HG02763 (cell line): ENCODE data around the gene CHID1.

ENCODE experiments used
- ATAC-seq: cut with Tn5 transposase; IDR thresholded peaks from one replicate; pipeline ENCODE4 v1.9.1; 2021; ENCODE audit warnings: mild to moderate bottlenecking, moderate library complexity; ENCODE audit not compliant: unreplicated experiment

Gene CHID1

GRCh38 chr11:865462-866430, 44.9 kb downstream of the CHID1 start:
- ATAC-seq: no peak

- no peak for ATAC-seq
Measured at GRCh38 chr11:864898-865297, 45.7 kb downstream of the CHID1 start.

GRCh38 chr11:863910-864827, 46.4 kb downstream of the CHID1 start:
- no peak for ATAC-seq

- ATAC-seq: no peak
Measured at GRCh38 chr11:863023-863909, 47.3 kb downstream of the CHID1 start.

- ATAC-seq: no peak
Measured at GRCh38 chr11:862696-863022, 48.0 kb downstream of the CHID1 start.

- no peak for ATAC-seq
Measured at GRCh38 chr11:862081-862661, 48.4 kb downstream of the CHID1 start.

- ATAC-seq: no peak
Measured at GRCh38 chr11:861105-861479, 49.5 kb downstream of the CHID1 start.

GRCh38 chr11:860234-861104, 50.1 kb downstream of the CHID1 start:
- ATAC-seq: no peak

- no peak for ATAC-seq
Measured at GRCh38 chr11:859394-860131, 51.0 kb downstream of the CHID1 start.

- no peak for ATAC-seq
Measured at GRCh38 chr11:858762-859339, 51.8 kb downstream of the CHID1 start.

- no peak for ATAC-seq
Measured at GRCh38 chr11:858053-858761, 52.4 kb downstream of the CHID1 start.

- no peak for ATAC-seq
Measured at GRCh38 chr11:856397-856796, 54.2 kb downstream of the CHID1 start.

- ATAC-seq: no peak
Measured at GRCh38 chr11:855796-856195, 54.8 kb downstream of the CHID1 start.

- ATAC-seq: no peak
Measured at GRCh38 chr11:855330-855674, 55.3 kb downstream of the CHID1 start.

GRCh38 chr11:854601-855329, 55.8 kb downstream of the CHID1 start:
- no peak for ATAC-seq

- ATAC-seq: no peak
Measured at GRCh38 chr11:853682-854448, 56.7 kb downstream of the CHID1 start.

- ATAC-seq: no peak
Measured at GRCh38 chr11:852762-853161, 57.8 kb downstream of the CHID1 start.
